Islet of Langerhans (tissue), 1 donor: ENCODE results near the gene LRRC28.

Experiments
- FAIRE-seq: peaks from one replicate; lab custom pipeline; 2011; peaks lifted over from hg19 to GRCh38; lab: Jason Lieb, UNC

The LRRC28 gene

DNA sequence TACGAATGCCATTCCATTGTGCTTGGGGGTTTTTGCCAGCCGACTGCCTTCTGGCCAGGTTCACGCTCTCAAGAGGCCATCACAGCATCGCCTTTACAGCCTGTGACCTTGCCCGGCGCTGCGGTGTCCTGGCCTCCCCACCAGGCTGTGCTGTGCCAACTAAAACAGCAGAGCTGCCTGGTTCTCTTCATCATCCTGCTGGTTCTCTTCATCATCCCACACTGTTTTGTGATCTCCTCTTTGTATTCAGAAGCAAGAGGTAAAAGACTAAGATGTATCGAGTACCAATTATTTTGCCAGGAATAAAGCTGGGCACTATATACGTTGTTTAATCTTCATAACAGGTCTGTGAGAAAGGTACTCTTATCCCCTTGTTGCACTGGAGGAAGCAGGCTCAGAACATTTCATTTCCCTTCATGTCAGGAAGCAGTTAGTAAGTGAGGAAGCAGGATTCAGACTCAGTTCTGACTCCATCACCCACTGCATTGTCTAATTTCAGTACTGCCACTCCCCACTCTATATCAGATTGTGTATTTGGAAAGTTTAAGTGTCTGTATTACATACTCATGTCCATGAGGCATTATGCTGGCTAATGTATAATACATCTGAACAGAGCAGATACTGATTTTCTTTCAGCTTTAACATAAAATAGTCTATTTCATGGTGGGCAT lies 92.7 kb downstream of the LRRC28 start:
- FAIRE-seq: no peak

DNA sequence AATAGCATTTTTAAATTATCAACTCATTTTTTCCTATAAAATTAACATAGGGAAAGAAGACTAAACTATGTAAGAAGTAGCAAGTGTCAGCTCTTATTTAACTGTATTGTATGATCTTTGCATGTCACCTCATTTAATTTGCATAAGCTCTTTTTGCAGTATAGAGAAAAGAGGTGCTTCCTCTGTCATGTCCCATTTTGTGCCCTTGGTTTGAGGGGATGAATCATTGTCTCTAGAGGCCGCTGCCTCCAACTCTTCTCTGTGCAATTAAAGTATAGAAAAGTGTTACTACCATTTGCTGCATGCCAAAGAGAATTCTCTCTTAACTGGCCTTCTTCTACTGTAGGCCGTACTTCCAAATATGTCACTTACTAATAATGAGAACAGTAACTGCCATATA lies 93.4 kb downstream of the LRRC28 start:
- no peak for FAIRE-seq

DNA sequence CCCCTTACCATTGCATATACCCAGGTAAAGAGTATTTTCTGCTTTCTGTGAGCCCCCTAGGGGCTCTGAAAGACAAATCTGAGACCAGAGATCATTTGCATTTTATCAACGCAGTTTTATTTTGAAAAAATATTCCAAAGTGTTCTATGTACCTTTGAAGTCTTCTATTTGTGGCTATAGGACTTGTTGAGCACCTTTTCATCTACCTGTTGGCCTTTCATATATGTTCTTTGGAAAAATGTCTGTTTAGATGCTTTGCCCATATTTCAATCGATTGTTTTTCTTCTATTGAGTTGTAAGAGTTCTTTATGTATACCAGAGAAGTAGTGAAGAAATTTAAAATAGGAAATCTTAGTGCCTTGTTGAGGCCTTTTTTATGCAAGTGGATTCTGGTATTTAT lies 94.0 kb downstream of the LRRC28 start:
- FAIRE-seq: no peak

DNA sequence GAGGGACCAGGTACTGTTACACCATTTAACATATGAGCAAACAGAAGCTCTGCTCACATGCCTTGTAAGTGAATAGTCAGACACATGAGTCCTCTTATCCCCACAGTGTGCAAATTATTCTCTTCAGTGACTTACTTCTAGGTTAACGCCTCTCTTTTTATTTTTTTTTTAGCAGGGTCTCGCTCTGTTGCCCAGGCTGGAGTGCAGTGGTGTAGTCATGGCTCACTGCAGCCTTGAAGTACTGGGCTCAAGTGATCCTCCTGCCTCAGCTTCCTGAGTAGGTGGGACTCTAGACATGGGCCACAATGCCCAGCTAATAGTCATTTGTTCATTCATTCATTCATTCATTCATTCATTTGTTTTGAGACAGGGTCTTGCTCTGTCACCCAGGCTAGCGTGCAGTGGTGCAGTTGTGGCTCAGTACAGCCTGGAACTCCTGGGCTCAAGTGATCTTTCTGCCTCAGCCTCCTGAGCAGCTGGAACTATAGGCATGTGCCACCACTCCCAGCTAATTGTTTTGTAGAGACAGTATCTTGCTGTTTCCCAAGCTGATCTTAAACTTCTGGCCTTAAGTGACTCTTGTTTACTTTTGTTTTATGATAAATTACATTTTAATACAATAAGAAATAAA lies 94.7 kb downstream of the LRRC28 start:
- FAIRE-seq: no peak

- no peak for FAIRE-seq
Observed at GRCh38 chr15:99347574-99347973, 96.3 kb downstream of the LRRC28 start.

DNA sequence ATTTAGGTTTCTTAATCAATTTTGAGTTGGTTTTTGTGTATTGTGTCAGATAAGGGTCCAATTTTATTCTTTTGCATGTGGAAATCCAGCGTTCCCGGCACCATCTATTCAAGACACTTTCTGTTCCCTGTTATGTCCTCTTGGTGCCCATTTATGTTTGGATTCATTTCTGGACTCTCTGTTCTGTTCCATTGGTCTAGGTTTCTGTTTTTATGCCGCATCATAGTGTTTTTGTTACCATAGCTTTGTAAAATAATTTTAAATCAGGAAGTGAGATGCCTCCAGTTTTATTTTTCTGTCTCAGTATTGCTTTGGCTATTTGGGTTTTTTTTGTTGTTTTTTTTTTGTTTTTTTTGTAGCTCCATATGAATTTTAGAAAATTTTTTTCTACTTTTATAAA lies 97.1 kb downstream of the LRRC28 start:
- no peak for FAIRE-seq

DNA sequence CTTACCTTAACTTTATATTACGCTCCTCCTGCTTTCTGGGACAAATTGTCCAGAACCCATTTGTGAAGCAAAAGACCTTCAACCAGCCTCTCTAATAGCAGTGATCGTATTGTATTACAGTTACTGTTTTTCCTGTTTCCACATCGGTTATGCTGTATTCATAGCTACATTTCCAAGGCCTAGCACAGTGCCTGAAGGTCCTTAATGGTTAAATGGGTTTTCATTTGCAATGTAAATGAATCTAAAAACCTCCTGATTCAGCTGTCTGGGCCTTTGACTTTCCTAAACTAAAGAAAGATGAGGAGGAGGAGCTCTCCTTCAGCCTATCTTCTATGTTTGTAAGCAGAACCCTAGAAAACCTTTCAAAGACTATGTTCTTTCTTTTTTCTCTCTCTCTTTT lies 99.1 kb downstream of the LRRC28 start:
- no peak for FAIRE-seq

GRCh38 chr15:99359769-99360168 lies 108.5 kb downstream of the LRRC28 start:
- FAIRE-seq: no peak

GRCh38 chr15:99361545-99362185 lies 110.4 kb downstream of the LRRC28 start:
- no peak for FAIRE-seq

DNA sequence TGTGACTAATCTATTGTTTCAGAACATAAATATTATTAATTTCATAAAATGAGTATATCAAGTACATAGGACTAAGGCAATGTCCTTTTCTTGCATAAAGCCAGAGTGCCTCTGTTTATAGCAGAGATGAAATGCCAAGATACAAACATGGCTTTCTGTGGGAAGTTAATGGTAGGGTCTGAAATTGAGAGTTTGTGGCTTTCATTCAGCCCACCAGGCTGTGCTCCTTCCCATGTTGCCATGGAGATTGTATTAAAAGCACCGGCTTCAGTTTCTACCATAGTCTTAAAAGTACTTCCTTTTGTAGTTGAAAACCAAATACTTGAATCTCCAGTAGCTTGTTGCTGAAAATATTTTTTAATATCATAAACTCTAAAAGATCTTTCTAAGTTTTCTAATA lies 114.0 kb downstream of the LRRC28 start:
- no peak for FAIRE-seq

GRCh38 chr15:99366013-99366412 lies 114.7 kb downstream of the LRRC28 start:
- no peak for FAIRE-seq

- FAIRE-seq: no peak
Observed at GRCh38 chr15:99368743-99369142, 117.5 kb downstream of the LRRC28 start.

- FAIRE-seq: no peak
Observed at GRCh38 chr15:99369196-99369595, 117.9 kb downstream of the LRRC28 start.

DNA sequence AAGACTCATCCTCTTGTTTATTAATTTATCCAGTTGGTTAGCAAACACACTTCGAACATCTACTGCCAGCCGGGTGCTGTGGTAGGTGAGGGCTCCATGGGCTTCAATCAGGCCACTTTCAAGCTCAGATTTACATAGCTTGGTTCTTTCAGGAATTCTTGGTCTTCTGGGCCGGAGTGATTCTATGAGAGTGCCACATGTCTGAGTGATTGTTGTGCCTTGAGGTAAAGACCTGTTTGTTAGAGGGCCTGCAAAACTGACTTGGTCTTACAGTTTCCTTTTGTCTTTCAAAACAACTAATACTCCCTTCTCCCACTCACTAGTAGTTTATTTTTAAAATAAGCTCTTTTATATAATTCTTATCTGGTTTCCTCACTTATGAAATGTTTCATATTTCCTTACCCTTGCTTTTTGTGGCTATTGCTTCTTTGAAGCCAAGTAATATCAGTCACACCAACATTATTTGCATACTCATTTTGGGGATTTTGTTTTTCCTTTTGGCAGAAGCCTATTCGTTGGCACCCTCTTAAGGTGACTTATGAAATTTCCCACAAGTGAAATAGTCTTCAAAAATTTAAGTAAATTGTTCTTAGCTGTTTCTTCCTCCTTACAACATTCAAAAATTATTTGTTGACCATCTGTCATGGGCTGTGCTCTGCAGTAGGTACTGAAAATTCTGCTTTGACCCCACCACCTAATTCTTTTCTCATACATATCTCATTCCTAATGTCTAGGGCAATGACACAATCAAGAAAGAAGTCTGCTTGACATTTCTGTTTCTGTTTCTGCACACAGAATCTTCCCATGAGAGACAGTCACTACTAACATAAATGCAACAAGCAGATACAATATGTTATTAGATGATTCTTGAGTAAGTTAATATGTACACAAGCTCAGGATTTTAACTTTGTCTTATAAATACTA lies 120.2 kb downstream of the LRRC28 start:
- no peak for FAIRE-seq

GRCh38 chr15:99385005-99385669 lies 133.9 kb downstream of the LRRC28 start:
- no peak for FAIRE-seq

- no peak for FAIRE-seq
Observed at GRCh38 chr15:99385865-99386264, 134.6 kb downstream of the LRRC28 start.

- FAIRE-seq: no peak
Observed at GRCh38 chr15:99386391-99386790, 135.1 kb downstream of the LRRC28 start.

DNA sequence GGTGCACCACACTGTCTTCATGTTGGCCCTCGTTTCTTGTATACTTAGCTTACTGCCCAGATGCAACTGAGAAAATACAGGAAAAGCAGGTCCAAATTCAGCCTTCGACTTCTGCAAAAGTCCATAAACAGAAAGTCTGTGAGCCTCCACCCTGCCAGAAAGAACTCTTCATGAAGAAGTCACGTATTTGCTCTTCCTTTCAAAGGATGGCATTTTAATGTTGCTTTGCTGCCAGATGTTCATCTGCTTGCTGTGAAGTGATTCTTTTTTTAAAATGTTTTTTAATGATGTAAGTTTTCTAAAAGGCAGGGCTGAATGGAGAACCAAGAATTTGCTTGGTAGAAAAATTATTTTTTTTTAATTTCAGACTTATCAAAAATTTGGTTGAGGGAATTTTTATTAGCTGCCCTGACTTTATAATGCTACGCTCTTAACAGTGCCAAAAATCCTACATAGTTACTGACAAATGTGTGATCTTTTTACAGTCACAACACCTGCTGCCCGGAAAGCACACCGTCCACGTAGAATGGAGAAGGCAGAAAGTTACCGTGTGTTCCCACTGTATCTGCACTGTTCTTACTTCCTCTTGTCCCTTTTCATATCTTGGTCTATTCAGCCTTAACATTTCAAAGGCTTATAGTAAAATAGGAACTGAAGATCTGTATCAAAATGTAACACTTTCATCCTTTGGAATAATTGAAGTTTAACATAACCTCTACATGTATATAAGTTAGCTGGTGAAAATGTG lies 136.3 kb downstream of the LRRC28 start:
- no peak for FAIRE-seq

DNA sequence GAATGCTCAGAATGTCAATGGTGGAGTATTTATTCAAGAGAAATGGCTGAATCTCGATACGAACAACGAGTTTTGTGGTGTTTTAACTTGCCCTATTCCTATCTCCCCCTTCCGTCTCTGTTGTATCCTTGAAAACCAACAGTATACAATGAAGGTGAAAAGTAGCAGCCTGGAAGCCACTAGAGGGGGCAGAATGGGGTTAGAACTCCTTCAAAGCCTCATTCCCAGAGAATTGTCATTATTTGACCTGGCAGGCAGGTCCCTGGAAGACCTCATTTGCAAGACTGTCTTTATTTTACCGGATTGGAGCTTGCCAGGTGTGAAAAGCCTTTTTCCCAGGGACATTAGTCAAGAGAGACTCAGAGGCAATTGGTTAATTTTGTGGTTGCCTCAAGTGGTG lies 139.4 kb downstream of the LRRC28 start:
- no peak for FAIRE-seq

DNA sequence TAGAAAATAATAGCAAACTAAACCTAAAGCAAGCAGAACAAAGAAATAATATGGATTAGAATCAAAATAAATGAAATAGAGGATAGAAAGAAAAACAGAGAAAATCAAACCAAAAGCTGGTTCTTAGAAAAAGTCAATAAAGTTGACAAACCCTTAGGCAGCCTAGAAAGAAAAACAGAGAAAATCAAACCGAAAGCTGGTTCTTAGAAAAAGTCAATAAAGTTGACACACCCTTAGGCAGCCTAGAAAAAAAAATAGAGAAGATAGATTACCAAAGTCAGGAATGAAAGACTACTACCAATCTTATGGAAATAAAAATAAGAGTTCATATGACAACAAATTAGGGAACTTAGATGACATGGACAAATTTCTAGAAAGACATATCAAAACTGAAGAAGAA lies 142.4 kb downstream of the LRRC28 start:
- no peak for FAIRE-seq

- no peak for FAIRE-seq
Observed at GRCh38 chr15:99396375-99396774, 145.1 kb downstream of the LRRC28 start.
